Kidney capillary endothelial cell (primary cell): Measurements from ENCODE around the gene PRICKLE3.
A peak's percentile ranks its signal among the peaks of the same experiment; 100 is the strongest.
"Not testable (repeated sequence)": the region's sequence is repeated elsewhere in the genome, so short reads cannot be mapped to it uniquely, and the experiment has no call there.

Experiments
- DNase-seq: peaks from one replicate; pipeline ENCODE4 v3.0.0-alpha.2; 2018; ENCODE audit warnings: low spot score

Gene PRICKLE3

DNA sequence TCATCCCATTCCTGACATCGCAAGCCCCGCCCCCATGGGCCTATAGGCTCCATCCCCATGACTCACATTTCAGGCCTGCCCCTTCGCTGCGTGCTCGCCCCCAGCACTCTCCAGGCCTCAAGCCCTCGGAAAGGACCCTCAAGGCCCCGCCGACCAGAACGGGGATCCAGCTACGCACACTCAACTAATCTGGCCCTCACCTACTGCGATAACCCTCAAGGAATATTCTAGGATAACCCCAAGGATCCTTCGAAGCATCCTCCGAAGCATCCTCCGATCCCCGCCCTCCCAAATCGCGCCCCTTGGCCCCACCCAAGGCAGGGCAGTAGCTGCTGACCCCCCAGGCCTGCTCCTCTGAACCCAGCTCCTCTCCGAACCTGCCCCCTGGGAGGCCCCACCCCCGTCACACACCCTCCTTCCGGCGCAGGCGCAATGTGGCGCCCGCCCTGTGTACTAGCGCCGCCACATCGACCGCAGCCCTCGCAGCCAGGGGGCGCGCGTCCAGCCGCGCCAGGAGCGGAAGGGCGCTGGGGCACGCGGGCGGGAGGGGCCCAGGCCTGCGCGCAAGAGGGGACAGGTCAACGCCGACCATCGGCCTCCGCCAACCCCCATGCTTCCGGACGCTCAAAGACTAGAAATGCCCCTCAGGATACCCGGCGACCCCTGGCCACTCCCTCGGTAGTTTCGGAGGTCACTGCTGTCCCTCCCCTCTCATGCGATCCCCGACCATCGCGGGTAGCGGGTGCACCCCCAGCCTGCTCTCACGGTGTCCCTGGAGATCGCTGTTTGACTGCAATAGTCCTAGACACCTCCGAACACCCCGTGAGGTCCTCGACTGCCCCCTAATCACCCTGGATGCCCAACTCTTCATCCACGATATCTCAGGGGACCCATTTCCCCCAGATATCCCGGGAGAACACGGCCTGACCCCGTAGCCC is 30.0 kb downstream of the PRICKLE3 start:
- peak; percentile 70 for DNase-seq

DNA sequence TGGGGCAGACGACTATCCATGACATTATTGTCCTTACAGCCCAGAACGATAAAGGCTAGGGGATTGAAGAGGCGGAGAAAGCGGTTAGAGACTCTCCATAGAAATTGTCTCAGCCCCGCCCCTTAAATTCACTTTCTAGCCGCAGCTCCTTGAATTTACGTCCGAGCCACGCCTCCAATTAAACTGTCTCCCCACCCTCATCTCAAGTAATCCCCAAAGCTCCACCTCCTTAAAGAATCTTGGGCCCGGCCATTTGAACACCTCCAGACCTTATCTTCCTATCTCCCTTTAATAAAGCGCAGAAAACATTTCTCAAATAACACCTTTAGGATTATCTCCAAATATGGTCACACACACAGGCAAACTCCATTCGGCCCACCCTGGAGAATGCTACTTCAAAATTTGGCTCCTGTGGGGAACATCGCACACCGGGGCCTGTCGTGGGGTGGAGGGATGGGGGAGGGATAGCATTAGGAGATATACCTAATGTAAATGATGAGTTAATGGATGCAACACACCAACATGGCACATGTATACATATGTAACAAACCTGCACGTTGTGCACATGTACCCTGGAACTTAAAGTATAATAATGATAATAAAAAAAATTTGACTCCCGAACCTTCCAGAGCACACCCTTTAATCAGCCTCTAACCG is 30.8 kb downstream of the PRICKLE3 start:
- DNase-seq: no peak

DNA sequence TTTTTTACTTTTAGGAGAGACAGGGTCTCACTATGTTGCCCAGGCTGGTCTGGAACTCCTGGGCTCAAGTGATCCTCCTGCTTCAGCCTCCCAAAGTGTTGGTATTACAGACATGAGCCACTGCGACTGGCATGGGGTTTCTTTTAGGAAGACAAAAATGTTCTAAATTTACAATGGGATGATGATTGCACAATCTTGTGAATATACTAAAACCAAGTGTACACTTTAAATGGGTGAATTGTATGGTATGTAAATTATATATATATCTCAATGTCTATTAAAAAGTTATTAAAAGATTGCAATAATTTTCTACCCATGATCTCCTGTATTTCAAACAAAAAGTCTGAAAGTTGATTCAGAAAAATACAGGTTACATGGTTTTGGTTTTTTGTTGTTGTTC is 32.7 kb downstream of the PRICKLE3 start:
- no peak for DNase-seq

DNA sequence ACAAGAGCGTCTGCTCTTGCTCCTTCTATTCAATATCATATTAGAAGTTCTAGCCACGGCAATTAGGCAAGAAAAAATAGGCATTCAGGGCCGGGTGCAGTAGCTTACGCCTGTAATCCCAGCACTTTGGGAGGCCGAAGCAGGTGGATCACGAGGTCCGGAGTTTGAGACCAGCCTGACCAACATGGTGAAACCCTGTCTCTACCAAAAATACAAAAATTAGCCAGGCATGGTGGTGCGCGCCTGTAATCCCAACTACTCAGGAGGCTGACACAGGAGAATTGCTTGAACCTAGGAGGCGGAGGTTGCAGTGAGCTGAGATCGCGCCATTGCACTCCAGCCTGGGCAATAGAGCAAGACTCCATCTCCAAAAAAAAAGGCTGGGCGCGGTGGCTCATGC is 36.9 kb downstream of the PRICKLE3 start:
- not testable (repeated sequence) for DNase-seq

DNA sequence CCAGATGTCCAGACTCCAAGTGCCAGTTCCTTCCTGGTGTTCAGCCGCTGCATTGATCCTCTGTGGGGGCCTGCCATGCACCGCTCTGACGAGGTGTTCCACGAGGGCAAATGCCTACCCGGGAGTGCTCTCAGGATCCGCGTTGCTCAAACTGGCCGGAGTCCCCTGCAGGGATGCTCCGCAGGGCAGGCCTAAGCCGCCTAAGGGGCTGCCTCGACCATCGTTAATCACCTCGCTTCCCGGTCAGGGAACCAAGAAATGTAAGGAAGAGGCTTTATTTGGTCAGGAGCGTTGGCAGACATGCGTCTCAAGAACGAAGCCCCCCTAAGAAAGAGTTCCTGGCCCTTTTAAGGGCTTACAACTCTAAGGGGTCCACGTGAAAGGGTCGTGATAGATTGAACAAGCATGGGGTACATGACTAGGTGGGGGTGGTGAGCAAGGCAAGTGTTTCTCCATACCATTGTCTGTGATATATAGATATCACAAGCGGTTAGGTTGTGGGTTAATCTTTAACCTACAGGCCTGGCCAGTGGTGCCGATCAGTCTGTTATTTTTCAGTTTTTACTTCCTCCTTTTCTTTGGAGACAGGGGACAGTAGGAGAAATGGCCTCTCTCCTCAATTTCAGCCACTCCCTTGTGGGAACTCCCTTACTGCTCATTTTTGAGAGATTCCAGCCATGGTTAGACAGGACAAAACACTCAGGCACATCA is 37.6 kb downstream of the PRICKLE3 start:
- not testable (repeated sequence) for DNase-seq

DNA sequence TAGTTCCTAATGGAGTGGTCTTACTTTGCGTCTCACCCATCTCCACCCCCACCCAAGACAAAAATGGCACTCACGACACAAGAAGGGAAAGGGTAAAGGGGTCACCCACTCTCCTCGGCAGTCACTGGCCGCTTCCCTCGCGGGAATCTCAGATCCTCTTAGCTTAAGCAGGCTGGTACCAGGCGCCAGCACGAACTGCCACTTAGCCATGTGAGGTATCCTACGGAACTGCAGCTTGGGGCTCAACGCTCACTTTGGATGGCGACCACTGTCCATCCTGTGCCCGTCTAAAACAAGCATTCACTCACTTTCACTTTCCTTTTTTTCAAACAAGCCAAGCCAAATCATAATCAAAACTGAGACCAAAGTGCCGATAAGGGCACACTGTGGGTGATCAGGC is 38.2 kb downstream of the PRICKLE3 start:
- DNase-seq: no peak

DNA sequence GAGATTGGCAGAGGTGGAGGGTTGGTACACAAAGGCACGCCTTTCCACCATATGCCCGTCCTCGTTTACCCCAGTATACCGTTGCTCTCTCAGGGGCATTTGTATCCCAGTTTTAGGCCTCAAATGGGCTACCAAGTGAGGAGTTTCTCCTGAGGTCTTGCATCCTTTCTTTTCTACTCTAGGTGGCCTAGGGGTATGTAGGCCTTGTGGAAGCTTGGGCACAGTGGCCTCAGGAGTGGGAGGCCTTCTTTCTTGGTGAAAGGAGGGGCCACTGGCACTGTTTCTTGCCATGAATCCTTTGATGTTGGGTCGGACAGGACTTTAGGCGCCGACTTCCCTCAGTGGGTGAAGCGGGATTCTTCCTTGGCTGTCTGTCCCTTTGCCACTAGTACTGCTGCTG is 38.9 kb downstream of the PRICKLE3 start:
- DNase-seq: no peak

DNA sequence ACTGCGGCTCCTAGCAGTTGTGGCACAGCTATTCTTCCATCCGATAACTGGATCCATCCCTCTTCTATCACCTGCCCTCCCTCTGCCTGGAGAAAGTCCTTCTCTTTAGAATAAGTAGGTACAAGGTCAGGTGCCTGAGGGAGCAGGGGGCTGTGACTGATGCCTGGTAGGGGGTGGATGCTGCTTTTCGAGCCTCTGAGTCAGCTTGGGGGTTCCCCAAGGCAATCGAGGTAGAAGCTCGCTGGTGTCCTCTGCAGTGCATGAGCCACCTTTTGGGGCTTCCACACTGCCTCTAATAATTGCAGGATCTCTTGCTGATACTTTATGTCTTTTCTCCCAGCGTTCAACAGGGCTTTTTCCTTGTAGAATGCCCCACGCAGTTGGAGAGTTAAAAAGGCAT is 43.0 kb downstream of the PRICKLE3 start:
- not testable (repeated sequence) for DNase-seq

DNA sequence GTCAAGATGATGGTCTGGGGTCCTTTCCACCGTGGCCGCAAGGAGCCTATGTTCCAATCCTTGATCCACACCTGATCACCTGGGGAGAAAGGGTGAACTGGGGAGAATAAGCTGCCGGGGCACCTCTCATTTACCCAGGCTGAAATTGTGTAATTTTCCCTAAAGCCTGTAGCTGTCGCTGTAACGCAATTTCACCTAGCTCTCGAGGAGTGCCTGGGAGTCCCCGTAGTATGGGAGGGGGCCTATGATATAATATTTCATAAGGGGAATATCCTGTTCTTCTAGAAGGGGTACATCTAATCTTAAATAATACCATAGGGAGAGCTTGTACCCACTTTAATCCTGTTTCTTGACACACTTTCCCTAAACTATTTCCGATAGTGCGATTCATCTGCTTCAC is 43.9 kb downstream of the PRICKLE3 start:
- DNase-seq: not testable (repeated sequence)

DNA sequence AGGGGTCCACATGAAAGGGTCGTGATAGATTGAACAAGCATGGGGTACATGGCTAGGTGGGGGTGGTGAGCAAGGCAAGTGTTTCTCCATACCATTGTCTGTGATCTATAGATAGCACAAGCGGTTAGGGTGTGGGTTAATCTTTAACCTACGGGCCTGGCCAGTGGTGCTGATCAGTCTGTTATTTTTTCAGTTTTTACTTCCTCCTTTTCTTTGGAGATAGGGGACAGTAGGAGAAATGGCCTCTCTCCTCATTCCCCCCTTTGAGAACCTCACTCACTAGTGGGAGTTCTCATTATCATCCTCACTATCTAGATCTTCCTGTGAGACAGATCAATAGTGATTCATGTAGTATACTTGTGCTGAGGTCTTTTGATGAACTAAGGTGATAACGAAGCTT is 46.5 kb downstream of the PRICKLE3 start:
- no peak for DNase-seq

DNA sequence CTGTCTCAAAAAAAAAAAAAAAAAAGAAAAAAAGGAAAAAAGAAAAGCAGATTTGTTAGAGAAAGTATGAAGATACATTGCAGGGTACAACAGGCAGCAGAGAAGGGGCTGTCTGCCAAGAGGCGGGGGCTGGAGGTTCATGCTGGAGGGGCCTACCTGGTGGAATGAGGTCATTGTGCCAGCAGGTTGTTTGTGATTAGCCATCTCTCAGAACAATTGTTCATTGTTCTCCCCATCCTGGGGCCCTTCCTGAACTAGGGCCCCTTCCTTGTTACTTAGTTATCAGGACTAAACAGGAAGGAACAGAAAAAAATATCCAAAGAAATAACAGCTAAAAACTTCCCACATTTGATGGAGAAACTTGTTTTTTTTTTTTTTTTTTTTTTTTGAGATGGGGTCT is 48.7 kb downstream of the PRICKLE3 start:
- peak; percentile 25 for DNase-seq

DNA sequence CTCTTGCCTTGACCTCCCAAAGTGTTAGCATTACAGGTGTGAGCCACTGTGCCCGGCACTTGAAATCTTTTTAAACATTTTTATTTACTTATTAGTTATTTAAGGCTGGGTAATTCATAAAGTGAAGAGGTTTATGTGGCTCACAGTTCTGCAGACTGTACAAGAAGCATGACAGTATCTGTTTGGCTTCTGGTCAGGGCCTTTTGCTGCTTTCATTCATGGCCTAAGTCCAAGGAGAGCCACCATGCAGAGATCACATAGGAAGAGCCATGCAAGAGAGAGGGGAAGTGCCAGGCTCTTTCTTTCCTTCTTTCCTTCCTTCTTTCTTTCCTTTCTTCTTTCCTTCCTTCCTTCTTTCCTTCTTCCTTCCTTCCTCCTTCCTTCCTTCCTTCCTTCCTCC is 52.4 kb downstream of the PRICKLE3 start:
- DNase-seq: no peak

DNA sequence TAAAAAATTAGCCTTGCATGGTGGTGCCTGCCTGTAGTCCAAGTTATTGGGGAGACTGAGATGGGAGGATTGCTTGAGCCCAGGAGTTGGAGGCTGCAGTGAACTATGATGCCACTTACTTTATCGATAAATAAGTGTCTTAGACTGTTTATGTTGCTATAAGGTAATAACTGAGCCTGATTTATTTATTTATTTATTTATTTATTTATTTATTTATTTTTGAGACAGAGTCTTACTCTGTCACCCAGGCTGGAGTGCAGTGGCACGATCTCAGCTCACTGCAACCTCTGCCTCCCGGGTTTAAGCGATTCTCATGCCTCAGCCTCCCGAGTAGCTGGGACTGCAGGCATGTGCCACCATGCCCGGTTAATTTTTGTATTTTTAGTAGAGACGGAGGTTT is 53.9 kb downstream of the PRICKLE3 start:
- DNase-seq: not testable (repeated sequence)

DNA sequence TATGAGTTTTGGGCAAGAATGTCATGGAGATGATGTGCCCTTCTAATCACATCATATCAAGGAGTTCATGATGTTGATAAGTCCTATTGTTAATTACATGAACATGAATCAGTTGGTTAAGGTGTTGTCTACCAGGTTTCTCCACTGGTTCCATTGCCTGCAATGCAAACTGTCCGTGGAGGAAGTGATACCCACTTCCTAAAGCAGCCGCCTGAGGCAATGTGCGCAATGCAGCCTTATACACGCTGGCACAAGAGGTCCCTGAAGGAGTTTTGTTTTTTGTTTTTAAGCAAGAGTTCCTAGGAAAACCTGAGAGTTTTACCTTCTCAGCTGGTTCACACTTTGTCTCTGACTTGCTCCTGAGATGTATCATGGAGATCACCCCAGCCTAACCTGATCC is 56.7 kb downstream of the PRICKLE3 start:
- DNase-seq: no peak

DNA sequence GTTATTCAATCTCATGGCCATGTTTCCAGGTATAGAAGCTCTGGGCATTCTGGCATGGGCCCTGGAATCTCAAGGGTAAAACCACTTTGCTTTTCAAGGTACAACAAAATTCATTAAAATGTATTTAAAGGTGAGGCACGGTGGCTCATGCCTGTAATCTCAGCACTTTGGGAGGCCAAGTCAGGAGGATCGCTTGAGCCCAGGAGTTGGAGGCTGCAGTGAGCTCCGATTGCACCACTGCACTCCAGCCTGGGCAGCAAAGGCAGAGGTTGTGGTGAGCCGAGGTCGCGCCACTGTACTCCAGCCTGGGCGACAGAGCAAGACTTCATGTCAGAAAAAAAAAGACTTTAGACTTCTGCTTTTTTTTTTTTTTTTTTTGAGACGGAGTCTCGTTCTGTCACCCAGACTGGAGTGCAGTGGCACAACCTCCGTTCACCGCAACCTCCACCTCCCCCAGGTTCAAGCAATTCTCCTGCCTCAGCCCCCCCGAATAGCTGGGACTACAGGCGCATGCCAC is 58.4 kb downstream of the PRICKLE3 start:
- DNase-seq: not testable (repeated sequence)
